H1 (cell line): ENCODE measurements around the gene CDKL1. TPM values are rescaled to one million over a fixed set of nuclear protein-coding genes. Genes with fewer than 3 reads are reported as not detected.
A peak's percentile ranks its signal among the peaks of the same experiment; 100 is the strongest.

Experiments
- CBX5 ChIP-seq: fragments of 300-800, 300-1000 bp; sonication (generic); IDR thresholded peaks from 2 replicates; pipeline ENCODE4 v1.7.1; 2016; ENCODE audit warnings: antibody characterized with exemption, low read length, low read depth
- EP300 ChIP-seq, 2 experiments: IDR thresholded peaks; 1 replicate in 1 of 2; 2 replicates in 1 of 2; pipeline ENCODE4 v1.6.1; 2011 to 2012; ENCODE audit warnings: low read depth in 2 of 2, low read length in 2 of 2, mild to moderate bottlenecking in 2 of 2, borderline replicate concordance in 1 of 2, inconsistent platforms in 1 of 2, moderate library complexity in 1 of 2
- FOSL1 ChIP-seq: IDR thresholded peaks from 2 replicates; pipeline ENCODE4 v1.6.1; 2011; ENCODE audit warnings: mild to moderate bottlenecking, low read depth, low read length, moderate library complexity; ENCODE audit not compliant: insufficient read depth
- GABPA ChIP-seq: IDR thresholded peaks from 2 replicates; pipeline ENCODE4 v1.6.1; 2011; ENCODE audit warnings: mild to moderate bottlenecking, low read length, moderate library complexity, borderline replicate concordance; ENCODE audit not compliant: insufficient read depth
- JUN ChIP-seq: IDR thresholded peaks from 2 replicates; pipeline ENCODE4 v1.6.1; 2011; ENCODE audit warnings: low read depth, mild to moderate bottlenecking, improper control_type of control experiment, low read length
- JUND ChIP-seq: IDR thresholded peaks from 2 replicates; pipeline ENCODE4 v1.6.1; 2011; ENCODE audit warnings: mild to moderate bottlenecking, improper control_type of control experiment, low read length
- NANOG ChIP-seq: IDR thresholded peaks from 2 replicates; pipeline ENCODE4 v1.6.1; 2011; ENCODE audit warnings: low read length, low read depth, mild to moderate bottlenecking, inconsistent platforms; ENCODE audit not compliant: insufficient read depth, poor library complexity, severe bottlenecking
- RAD21 ChIP-seq, 2 experiments: IDR thresholded peaks in 1 of 2; conservative IDR thresholded peaks in 1 of 2; 2 replicates each; pipeline ENCODE4 v1.6.1; 2011; ENCODE audit warnings: low read depth in 2 of 2, low read length in 2 of 2, improper control_type of control experiment in 1 of 2, inconsistent platforms in 1 of 2, mild to moderate bottlenecking in 1 of 2, moderate library complexity in 1 of 2
- SP1 ChIP-seq: IDR thresholded peaks from 2 replicates; pipeline ENCODE4 v1.6.1; 2011; ENCODE audit warnings: low read depth, low read length
- TCF12 ChIP-seq: IDR thresholded peaks from 2 replicates; pipeline ENCODE4 v1.6.1; 2011; ENCODE audit warnings: low read depth, mild to moderate bottlenecking, low read length
- ZNF274 ChIP-seq: IDR thresholded peaks from 2 replicates; pipeline ENCODE4 v1.7.0; 2012; ENCODE audit warnings: low read length, borderline replicate concordance; ENCODE audit errors: extremely low read depth
- polyA plus RNA-seq, 7 experiments: library from polyadenylated mRNA; depleted of rRNA in 3 of 7; stranded (reverse) in 5 of 7; unstranded in 2 of 7; fragments of >200 nt in 5 of 7; fragments of 200-250 nt in 2 of 7; gene quantifications; 1 replicate in 5 of 7; 2 replicates in 1 of 7; 4 replicates in 1 of 7; pipeline versions ENCODE4 v1.2.1 to v1.2.3, GENCODE V29; 2011 to 2013; ENCODE audit warnings: missing spikeins in 2 of 7, mixed read lengths in 2 of 7
- total RNA-seq: library from RNA; stranded (reverse); fragmentation: NEBNext Ultra II Directional; extraction: Animal tissue kit (Norgen Biotek cat#: 25700); gene quantifications from 2 replicates; pipeline ENCODE4 v1.2.1, GENCODE V29; 2021
- TF ChIP-seq, protein P1 (sequence below), 3 experiments: IDR thresholded peaks; 1 replicate in 2 of 3; 2 replicates in 1 of 3; pipeline versions ENCODE4 v1.5.1 to v1.6.1; 2011; ENCODE audit warnings: low read length in 3 of 3, mild to moderate bottlenecking in 3 of 3, inconsistent platforms in 2 of 3, low read depth in 1 of 3, moderate library complexity in 1 of 3; ENCODE audit not compliant: insufficient read depth in 1 of 3; ENCODE audit errors: control extremely low read depth in 1 of 3
- TF ChIP-seq, protein P2 (sequence below): IDR thresholded peaks from 2 replicates; pipeline ENCODE4 v1.6.1; 2012; ENCODE audit warnings: low read length, inconsistent platforms

The CDKL1 gene
- total and polyA plus RNA-seq, 2 of the 8 experiments (the other 6 are each of a cell fraction or from before 2014, with no cell fraction given) = 1.2 to 2.2 TPM

DNA sequence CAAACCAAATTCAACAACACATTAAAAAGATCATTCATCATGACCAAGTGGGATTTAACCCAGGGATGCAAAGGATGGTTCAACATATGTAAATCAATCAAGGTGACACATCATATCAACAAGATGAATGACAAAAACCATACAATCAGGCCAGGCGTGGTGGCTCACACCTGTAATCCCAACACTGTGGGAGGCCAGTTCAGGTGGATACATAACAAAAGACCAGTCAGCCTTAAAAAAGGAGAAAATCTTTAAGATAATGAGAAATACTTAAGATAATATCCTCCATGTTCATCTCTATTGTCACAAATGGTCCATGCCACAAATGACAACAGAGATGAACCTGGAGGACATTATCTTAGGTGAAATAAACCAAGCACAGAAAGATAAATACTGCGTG, 97.1 kb downstream of the CDKL1 start (continued):
- TF ChIP-seq NANOG (peak; percentile 73), SP1 (no peak), EP300 (IDR thresholded peaks at IDR 0.05; ENCODE audit: borderline replicate concordance in 1 of 2, low read depth in 2 of 2, low read length in 2 of 2) (0 out of 3 replicates have a peak, but pooled peaks of 1 of the 2 experiments have one; percentile 30), GABPA (no peak), JUN (no peak), RAD21 (IDR thresholded peaks at IDR 0.05 in 1 of 2, conservative IDR thresholded peaks at IDR 0.05 in 1 of 2; ENCODE audit: low read depth in 2 of 2, low read length in 2 of 2) (no peak), JUND (no peak), CBX5 (no peak), FOSL1 (no peak), ZNF274 (no peak), TCF12 (0 out of 2 replicates have a peak, but pooled peaks have one; percentile 6)
- TF ChIP-seq, protein P1, sequence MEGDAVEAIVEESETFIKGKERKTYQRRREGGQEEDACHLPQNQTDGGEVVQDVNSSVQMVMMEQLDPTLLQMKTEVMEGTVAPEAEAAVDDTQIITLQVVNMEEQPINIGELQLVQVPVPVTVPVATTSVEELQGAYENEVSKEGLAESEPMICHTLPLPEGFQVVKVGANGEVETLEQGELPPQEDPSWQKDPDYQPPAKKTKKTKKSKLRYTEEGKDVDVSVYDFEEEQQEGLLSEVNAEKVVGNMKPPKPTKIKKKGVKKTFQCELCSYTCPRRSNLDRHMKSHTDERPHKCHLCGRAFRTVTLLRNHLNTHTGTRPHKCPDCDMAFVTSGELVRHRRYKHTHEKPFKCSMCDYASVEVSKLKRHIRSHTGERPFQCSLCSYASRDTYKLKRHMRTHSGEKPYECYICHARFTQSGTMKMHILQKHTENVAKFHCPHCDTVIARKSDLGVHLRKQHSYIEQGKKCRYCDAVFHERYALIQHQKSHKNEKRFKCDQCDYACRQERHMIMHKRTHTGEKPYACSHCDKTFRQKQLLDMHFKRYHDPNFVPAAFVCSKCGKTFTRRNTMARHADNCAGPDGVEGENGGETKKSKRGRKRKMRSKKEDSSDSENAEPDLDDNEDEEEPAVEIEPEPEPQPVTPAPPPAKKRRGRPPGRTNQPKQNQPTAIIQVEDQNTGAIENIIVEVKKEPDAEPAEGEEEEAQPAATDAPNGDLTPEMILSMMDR (IDR thresholded peaks at IDR 0.05; ENCODE audit: control extremely low read depth in 1 of 3, insufficient read depth in 1 of 3, low read depth in 1 of 3, low read length in 3 of 3) = no peak
- TF ChIP-seq, protein P2, sequence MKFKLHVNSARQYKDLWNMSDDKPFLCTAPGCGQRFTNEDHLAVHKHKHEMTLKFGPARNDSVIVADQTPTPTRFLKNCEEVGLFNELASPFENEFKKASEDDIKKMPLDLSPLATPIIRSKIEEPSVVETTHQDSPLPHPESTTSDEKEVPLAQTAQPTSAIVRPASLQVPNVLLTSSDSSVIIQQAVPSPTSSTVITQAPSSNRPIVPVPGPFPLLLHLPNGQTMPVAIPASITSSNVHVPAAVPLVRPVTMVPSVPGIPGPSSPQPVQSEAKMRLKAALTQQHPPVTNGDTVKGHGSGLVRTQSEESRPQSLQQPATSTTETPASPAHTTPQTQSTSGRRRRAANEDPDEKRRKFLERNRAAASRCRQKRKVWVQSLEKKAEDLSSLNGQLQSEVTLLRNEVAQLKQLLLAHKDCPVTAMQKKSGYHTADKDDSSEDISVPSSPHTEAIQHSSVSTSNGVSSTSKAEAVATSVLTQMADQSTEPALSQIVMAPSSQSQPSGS = no peak
